CD4-positive, alpha-beta T cell treated with Interleukin-2 at 100 ng/mL for 4 hours (primary cell): Measurements from ENCODE around the gene TBCD.
A peak's percentile ranks its signal among the peaks of the same experiment; 100 is the strongest.
"Not testable (repeated sequence)": the region's sequence is repeated elsewhere in the genome, so short reads cannot be mapped to it uniquely, and the experiment has no call there.

Experiments used
- DNase-seq: peaks from one replicate; pipeline ENCODE4 v3.0.0-alpha.2; 2020; ENCODE audit warnings: low spot score

TBCD gene

DNA sequence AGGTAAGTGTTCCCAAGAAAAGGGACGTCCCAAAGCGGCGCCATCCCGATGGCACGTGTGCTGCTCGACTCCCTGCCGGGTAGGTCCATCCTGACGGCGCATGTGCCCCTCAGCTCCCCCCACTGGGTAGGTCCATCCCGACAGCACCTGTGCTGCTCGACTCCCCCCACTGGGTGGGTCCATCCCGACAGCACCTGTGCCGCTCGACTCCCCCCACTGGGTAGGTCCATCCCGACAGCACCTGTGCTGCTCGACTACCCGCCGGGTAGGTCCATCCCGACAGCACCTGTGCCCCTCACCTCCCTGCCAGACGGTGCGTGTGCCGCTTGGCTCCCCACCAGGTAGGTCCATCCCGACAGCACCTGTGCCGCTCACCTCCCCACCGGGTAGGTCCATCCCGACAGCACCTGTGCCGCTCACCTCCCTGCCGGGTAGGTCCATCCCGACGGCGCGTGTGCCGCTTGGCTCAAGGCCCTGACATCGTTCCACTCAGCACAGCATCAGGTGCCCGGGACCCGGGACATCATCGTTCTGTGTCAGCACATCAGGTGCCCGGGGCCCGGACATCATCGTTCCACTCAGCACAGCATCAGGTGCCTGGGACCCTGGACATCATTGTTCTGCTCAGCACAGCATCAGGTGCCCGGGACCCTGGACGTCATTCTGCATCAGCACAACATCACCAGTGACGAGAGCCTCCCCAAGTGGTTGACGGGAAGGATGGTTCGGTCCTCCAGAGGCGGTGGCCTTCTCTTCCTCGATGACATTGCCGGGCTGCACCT lies 22.2 kb upstream of the TBCD start:
- DNase-seq, result no peak

DNA sequence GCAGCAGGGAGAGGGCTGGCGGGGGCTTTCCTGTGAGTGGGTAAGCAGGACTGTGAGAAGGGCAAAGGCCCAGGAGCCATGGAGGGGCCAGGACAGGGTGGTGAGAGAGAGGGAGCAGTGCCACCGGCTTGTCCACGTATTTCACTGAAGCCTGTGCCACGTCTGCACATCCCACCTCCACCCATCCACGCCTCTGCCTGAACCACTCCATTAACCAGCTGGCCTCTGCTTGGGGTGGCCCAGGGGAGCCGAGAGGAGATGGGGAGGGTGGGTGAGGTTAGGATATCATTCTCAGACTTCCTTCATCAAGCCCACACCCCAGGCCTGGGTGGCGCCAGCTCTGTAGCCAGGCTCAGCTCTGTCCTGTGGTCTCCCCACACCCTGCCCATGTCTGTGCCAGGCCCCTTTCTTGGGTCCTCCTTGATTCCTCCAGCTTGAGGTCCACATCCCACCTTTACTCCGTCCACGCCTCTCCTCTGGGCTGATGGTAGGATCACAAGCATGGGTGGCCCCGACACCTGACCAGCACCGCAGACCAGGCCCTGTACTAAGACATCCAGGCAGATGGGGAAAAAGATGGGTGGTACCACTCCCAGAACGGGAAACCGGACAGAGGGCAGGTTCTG lies 19.6 kb upstream of the TBCD start:
- no peak for DNase-seq

DNA sequence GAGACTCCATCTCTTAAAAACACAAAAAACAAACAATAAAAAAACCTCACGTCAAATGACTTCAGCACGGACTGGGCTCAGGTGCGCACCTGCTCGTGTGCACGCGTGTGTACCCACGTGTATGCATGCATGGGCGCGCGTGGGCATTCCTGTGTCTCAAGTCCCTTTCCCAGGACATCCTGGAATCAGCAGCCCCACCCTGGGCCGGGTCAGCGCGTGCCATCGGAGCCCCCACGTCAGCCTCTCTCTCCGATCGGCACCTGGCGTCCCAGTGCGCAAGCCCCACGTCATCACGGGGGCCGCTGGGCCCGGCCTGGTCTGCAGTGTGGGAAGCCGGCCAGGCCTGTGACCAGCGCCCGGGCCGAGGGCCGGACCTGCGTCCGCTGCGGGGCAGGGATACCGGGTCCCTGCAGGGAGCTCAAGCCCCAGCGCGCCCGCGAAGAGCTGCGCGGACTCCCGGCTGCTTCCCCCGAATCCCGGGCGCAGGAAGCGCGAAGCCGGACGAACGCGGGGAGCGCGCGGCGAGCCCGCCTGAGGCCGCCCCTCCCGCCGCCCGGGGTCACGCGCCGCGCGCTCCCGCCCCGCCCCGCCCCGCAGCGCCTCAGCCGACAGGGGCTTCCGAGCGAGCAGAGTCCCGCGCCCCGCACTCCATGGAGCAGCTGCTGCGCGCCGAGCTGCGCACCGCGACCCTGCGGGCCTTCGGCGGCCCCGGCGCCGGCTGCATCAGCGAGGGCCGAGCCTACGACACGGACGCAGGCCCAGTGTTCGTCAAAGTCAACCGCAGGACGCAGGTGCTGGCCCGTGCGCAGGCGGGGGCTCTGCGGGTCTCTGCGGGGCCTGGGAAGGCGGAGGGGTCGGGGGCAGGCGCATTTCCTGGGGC lies 16.6 kb upstream of the TBCD start, which contains the start of gene FN3K:
TSS of gene FN3K (plus strand) at position 629 of the 880 bp plus-strand sequence. CDS start at position 651, 22 bp downstream.
- DNase-seq, result peak; percentile 13

DNA sequence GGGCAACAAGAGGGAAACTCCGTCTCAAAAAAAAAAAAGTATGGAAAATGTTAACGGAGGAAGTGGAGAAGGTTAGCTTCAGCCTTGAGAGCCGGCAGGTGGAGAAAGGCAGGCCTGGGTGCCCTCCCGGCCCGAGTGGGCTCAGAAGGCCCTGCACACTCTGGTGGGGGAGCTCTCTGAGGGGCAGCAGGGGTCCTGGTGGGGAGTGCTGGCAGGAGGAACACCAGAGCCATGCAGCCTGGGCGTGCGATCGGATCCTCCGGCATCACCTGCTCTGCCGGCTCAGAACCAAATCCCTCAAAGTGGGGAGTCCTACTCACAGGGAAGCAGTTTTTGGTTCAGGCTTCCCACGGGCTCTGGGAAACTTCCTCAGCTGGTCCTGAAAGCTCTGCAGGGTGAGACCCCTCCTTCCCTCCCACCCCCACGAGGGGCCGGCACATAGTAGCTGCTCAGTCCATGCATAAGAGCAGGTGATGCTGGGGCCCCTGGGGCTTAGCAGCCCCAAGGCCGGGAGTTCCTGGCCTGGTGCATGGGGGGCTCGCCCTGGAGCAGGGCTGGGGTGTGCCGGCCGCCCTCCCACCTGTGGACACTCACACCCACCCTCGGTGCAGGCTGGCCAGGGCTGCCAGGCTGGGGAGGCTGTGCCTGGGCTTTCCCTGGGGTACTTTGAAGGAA lies 15.2 kb upstream of the TBCD start:
- DNase-seq, result no peak

DNA sequence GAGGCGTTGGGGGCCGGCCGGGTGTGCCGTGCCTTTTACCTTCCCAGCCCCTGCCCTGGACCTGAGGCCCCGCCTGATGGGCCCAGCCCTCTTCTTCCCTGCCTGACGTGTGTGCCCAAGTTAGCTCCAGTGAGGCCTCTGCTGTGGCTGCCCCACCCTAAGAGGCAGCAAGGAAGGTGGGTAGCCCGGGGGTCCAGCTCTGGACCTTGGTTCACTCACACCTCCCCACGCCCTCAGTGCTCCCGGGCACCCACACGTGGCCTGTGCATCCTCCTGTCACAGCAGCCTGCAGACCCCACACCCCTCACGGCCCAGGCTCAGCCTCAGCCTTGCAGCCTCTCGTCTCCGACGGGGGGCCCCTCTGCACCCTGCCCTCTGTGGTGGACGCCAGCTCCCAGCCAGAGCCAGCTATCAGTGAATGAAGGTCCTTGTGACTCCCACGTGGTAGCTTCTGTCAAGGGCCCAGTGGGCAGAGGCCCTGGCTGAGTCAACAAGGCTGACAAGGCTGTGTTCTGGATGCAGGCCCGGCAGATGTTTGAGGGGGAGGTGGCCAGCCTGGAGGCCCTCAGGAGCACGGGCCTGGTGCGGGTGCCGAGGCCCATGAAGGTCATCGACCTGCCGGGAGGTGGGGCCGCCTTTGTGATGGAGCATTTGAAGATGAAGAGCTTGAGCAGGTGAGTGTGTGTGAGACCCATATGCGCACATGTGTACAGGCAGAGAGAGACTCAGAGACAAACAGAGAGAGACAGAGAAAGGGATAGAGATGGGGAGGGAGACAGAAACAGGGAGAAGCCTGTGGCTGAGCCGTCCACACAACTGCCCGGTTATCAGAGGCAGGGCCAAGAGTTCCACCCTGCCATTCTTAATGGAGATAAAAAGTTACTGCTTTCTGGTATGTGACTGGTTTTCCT lies 13.6 kb upstream of the TBCD start:
- DNase-seq, result no peak

DNA sequence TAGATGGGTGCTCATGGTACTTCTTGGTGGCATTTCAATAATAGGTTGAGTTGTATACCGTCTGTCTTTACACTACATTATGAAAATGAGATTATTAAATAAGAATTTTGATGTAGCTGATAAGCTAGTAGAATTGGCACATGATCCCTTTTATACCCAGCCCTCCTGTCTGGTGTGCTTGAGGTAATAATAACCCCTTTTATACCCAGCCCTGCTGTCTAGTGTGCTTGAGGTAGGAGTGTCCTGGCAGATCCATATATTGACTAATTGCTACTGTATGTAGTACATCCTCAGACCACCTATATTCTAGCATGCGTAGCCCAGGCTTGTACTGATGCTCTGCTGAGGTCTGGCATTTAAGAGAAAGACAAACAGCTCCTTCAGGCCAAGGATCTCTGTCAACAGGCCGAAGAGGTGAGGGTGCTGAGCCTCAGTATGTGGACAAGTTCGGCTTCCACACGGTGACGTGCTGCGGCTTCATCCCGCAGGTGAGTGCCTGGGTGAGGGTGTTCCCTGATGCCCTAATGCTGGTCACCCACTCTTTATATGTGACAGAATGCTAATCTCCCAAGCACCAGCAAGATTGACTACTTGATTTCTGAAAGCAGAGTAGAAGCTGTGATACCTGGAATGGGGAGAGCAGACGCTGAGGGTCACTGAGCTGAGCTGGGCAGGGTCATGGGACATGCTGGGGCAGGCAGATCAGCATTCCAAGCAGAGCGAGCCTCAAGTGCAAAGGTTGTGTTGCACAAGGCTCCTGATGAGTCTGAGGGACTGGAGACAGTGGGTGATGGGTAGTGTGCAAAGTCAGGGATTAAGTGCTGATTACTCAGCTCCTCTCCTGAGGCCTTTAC lies 10.7 kb upstream of the TBCD start:
- DNase-seq, result no peak

DNA sequence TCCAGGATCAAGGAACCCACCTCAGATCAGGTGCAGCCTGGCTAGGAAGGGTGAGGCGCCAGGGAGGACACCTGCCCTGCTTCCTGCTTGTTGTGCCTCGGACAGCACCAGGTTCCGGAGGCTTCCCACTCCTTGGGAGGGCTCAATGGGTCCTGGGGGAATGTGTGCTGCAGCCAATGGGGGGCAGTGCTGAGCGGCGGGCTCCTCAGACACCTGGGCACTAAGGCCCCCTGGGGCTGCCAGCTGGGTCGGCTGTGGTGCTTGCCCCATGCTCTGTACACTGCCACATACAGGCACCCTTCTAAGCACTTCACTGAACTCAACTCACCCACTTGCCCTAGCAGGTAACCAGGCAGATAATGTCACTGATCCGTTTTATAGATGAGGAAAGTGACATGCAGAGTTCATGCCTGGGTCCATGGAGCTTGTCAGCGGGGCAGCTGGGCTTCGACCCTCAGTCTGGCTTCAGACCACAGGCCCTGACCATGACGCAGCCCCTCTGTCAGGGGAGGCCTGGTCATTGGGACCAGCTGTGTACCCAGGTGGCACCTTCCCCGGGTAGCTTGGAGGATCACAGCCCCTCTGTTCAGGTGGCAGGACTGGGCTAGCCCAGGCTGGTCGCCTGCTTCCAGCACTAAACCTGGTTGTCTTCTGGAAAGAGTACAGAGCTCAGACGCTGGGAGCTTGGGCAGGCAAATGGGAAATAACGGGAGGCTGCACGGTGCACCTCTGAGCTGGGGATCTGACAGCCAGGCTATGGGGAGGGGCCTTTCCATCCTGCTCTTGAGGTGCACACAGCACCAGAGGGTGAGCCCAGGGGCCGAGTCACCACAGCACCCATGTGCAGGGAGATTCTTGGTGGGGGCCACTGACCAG lies 8.3 kb upstream of the TBCD start:
- DNase-seq, result no peak

DNA sequence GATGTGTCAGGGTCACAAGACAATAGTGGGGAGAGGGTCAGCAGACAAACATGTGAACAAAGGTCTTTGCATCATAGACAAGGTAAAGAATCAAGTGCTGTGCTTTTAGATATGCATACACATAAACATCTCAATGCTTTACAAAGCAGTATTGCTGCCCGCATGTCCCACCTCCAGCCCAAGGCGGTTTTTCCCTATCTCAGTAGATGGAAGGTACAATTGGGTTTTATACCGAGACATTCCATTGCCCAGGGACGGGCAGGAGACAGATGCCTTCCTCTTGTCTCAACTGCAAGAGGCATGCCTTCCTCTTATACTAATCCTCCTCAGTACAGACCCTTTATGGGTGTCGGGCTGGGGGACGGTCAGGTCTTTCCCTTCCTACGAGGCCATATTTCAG lies 7.1 kb upstream of the TBCD start:
- DNase-seq, result not testable (repeated sequence)

DNA sequence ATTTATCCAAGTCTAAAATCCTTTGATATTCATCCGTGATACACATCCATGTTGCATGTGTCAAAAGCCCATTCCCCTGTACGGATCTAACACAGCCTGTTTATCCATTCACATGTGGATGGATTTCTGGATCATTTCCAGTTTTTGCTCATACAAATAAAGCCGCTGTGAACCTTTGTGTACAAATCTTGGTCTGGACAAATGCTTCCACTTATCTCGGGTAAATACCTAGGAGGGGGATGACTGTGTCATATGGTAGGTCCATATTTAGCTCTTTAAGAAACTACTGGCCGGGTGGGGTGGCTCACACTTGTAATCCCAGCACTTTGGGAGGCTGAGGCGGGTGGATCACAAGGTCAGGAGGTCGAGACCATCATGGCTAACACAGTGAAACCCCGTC lies 6.3 kb upstream of the TBCD start:
- DNase-seq, result no peak

DNA sequence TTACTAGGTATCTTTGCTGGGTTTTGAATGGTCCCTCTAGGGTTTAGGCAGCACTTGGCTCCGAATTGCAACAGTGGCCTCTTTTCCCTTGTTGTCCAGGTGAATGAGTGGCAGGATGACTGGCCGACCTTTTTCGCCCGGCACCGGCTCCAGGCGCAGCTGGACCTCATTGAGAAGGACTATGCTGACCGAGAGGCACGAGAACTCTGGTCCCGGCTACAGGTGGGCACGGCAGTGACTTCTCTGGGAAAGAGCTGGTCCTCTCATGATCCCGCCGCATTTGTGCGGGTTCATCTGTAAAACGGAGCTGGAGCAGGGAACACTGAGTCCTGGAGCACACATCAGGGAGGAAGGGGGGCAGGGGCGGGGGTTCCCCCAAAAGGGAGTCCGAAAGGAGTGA lies 3.1 kb upstream of the TBCD start:
- no peak for DNase-seq

DNA sequence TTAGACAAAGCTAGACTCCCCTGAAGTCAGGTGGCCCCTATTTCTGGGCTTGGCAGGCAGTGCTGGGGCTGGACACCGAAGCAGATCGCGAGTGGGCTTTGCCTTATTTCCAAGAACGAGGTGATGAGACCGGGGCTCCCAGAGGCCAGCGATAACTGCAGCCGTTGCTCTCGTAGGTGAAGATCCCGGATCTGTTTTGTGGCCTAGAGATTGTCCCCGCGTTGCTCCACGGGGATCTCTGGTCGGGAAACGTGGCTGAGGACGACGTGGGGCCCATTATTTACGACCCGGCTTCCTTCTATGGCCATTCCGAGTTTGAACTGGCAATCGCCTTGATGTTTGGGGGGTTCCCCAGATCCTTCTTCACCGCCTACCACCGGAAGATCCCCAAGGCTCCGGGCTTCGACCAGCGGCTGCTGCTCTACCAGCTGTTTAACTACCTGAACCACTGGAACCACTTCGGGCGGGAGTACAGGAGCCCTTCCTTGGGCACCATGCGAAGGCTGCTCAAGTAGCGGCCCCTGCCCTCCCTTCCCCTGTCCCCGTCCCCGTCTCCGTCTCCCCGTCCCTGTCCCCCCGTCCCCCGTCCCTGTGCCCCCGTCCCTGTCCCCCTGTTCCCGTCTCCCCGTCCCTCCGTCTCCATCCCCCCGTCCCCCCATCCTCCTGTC lies 1.5 kb upstream of the TBCD start:
- DNase-seq, result no peak

DNA sequence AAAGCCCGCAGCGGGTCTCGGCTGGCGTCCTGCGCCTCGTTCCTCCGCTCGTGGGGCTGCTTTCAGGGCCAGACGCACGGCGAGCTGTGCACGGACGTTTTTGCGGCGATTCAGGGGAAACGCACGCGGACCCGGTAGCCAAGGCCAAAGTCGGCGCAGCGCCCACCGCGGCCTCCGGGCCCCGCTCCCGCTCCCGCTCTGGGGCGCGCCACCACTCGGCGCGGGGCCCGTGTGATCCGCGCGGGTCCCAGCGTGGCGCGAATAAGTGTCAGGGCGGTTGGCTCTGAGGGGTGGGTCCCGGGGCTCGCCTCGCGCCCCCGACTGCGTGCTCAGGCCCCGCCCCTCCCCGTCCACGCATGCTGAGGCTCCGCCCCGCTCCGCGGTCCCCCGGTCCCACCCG lies 694 bp upstream of the TBCD start:
- DNase-seq, result no peak

DNA sequence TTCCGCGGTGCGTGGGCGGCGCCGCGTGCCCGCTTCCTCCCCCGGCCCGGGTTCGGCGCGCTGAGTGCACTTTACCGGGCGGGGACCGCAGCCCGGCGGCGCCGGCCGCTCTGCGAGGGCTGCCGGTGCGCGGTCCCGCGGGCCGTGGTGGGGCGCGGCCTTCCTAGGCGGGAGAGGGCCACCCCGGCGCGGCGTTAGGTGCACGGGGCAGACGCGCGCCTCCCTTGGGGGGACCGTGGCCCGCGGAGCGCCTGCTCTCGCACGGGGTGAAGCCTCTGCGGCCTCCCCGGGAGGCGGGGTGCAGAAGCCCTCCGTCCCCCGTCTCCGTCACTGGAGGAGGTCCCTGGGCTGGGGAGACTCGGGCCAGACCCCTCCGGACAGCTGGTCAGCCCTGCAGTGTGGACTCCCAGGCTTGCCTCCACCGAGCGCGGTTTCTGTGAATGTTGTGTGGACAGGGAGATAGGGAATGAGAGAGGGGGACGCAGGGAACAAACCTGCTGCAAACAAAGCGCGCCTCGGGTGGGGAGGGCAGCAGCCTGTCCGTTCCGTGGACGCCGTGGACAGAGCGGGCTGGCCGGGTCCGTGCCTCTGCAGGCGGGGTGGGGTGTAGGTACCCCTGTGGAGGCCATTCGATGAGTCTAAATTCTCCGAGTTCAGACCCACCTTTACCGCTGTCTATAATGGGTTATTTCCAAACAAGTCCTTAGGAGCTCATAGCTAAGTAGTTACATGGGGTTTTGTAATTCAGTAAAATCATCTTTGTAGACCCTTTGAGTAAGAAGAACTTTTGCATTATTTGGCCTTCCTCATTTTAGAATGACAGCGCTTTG lies 721 bp downstream of the TBCD start:
- DNase-seq, result no peak

DNA sequence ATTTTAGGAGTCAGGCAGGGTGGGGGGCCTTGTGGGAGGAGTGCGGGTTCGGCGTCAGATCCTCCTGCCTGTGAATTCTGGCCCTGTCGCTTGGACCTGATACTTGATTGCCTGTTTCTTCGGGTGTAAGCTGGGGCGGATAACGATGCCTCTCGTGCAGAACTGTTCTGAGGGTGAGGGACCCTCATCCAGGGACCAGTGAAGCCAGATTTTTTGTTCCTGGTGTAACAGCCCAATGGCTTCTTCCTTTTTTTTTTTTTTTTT lies 1.3 kb downstream of the TBCD start:
- DNase-seq, result no peak

DNA sequence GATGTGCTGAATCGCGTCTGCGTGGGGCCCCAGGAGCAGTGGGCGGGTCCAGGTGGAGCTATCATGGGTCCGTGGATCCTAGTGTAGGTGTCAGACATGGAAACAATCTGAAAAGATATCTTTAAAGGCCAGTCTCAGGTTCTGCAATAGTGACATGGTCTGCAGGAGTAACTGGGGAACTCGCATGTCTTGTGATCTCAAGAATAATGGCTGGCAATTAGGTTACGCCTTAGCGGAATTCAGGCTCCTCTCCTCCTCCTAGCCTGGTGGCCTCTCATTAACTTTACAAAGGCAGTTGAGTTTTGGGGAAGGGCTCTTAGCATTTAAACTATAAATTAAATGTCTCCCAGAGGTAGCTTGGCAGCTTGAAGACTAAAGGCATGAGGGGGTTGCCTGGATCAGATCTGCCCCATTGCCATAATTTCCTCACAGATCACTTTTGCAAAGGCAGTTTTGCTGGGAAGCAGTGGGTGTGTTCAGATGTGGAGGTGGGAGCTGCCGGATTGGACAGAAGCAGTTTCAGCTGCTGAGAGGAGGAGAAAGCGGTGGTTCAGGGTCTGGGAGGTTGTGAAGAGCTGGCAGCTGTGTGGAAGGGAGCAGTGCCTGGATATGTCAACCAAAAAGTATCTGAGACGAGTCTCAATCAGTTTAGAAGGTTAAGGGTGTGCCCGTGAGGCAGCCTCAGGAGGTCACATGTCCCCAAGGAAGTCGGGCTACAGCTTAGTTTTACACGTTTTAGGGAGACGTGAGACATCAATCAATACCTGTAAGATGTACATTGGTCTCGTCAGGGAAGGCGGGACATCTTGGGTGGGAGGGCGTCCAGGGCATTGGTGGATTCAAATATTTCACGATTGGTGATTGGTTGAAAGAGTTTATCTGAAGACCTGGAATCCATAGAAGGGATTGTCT lies 2.7 kb downstream of the TBCD start:
- DNase-seq, result no peak

DNA sequence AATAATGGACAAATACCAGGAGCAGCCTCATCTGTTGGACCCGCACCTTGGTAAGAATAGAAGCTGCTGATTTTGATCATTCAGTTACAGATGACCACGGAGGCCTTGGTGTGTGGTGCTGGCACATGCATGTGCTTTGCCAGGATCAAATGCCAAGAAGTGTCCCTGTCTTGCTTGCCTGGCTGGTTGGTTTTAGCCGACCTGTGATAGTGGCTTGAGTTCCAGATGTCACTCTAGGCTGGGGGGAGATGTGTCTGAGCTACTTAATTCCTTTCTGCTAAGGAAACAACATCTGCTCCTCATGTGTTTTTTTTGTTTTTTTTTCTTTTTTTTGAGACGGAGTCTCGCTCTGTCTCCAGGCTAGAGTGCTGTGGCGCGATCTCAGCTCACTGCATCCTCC lies 4.3 kb downstream of the TBCD start:
- DNase-seq, result no peak

DNA sequence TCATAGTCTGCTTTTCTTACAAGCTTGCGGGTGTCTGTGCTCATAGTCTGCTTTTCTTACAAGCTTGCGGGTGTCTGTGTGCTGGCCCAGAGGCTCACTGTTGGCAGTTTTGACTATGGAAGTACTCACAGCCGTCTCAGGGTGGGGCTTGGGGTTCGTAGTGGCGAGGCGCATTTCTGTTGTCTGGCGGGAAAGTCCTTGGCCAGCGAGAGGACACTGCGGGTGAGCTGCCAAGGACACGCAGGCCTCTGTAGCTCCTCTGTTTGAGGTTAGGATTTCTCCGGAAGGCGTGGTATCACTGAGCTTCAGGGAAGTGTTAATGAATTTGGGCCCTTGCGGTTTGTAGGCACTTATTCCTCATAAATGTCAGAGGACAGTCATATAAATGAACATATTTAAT lies 13.5 kb downstream of the TBCD start:
- no peak for DNase-seq
